ENCODE measurements around the gene SLC15A3.

DNA sequence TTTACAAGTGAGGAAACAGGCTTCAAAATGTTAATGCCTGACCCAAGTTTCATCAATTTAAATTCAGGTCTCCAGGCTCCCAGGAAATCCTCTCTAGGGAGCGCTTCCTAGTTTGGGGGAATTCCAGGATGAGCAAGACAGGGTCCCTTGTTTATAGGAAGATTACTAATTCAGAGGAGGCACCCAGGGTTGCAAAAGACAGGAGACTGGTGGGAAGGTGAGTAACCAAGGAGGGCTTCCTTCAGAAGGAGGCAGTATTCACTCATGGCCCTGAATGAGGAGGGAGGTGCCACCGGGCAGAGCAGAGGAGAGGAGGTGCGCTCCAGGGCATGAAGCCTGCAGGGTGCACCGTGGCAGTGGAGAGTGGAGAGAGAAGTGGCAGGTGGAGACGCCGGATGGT, 26.1 kb downstream of the SLC15A3 start:
- TF ChIP-seq, protein P1, sequence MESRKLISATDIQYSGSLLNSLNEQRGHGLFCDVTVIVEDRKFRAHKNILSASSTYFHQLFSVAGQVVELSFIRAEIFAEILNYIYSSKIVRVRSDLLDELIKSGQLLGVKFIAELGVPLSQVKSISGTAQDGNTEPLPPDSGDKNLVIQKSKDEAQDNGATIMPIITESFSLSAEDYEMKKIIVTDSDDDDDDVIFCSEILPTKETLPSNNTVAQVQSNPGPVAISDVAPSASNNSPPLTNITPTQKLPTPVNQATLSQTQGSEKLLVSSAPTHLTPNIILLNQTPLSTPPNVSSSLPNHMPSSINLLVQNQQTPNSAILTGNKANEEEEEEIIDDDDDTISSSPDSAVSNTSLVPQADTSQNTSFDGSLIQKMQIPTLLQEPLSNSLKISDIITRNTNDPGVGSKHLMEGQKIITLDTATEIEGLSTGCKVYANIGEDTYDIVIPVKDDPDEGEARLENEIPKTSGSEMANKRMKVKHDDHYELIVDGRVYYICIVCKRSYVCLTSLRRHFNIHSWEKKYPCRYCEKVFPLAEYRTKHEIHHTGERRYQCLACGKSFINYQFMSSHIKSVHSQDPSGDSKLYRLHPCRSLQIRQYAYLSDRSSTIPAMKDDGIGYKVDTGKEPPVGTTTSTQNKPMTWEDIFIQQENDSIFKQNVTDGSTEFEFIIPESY (IDR thresholded peaks at IDR 0.05; ENCODE audit: borderline replicate concordance, low read depth): no peak
- TF ChIP-seq TAF1 (IDR thresholded peaks at IDR 0.05; ENCODE audit: borderline replicate concordance, low read depth, low read length) (no peak), NFIC (IDR thresholded peaks at IDR 0.05; ENCODE audit: borderline replicate concordance) (no peak), EZH2phosphoT487 (IDR thresholded peaks at IDR 0.05; ENCODE audit: borderline replicate concordance, low read depth) (no peak), RFX5 (IDR thresholded peaks at IDR 0.05; ENCODE audit: low read length) (no peak), POLR2AphosphoS5 (IDR thresholded peaks at IDR 0.05; ENCODE audit: low read depth, low read length) (no peak), RCOR1 (IDR thresholded peaks at IDR 0.05; ENCODE audit: low read length) (no peak)
- TF ChIP-seq, protein P2, sequence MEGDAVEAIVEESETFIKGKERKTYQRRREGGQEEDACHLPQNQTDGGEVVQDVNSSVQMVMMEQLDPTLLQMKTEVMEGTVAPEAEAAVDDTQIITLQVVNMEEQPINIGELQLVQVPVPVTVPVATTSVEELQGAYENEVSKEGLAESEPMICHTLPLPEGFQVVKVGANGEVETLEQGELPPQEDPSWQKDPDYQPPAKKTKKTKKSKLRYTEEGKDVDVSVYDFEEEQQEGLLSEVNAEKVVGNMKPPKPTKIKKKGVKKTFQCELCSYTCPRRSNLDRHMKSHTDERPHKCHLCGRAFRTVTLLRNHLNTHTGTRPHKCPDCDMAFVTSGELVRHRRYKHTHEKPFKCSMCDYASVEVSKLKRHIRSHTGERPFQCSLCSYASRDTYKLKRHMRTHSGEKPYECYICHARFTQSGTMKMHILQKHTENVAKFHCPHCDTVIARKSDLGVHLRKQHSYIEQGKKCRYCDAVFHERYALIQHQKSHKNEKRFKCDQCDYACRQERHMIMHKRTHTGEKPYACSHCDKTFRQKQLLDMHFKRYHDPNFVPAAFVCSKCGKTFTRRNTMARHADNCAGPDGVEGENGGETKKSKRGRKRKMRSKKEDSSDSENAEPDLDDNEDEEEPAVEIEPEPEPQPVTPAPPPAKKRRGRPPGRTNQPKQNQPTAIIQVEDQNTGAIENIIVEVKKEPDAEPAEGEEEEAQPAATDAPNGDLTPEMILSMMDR (IDR thresholded peaks at IDR 0.05): no peak
- TF ChIP-seq, protein P3, sequence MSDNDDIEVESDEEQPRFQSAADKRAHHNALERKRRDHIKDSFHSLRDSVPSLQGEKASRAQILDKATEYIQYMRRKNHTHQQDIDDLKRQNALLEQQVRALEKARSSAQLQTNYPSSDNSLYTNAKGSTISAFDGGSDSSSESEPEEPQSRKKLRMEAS (IDR thresholded peaks at IDR 0.05; ENCODE audit: low read depth): no peak
- TF ChIP-seq, protein P4, sequence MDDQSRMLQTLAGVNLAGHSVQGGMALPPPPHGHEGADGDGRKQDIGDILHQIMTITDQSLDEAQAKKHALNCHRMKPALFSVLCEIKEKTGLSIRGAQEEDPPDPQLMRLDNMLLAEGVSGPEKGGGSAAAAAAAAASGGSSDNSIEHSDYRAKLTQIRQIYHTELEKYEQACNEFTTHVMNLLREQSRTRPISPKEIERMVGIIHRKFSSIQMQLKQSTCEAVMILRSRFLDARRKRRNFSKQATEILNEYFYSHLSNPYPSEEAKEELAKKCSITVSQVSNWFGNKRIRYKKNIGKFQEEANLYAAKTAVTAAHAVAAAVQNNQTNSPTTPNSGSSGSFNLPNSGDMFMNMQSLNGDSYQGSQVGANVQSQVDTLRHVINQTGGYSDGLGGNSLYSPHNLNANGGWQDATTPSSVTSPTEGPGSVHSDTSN (IDR thresholded peaks at IDR 0.05): no peak

All from SK-N-SH (cell line).